ENCODE data around the gene WASHC4. TPM values are rescaled to one million over a fixed set of nuclear protein-coding genes. Genes with fewer than 3 reads are reported as not detected.

The WASHC4 gene
- total RNA-seq, 1 donor from 2014 or later, result 57.7 TPM

GRCh38 chr12:105198961-105199360 is 91.4 kb downstream of the WASHC4 start:
- Mint-ChIP-seq H3K36me3 (ENCODE audit: low read depth) (peaks cover 33% of the 10 kb centered on the region), H3K4me3 (ENCODE audit: unreplicated experiment) (no peak overlapping the region), H3K27ac (ENCODE audit: unreplicated experiment) (peak overlapping the region; percentile 57), H3K9me3 (ENCODE audit: low read depth) (no peaks in the 10 kb centered on the region), H3K4me1 (ENCODE audit: low read depth) (peaks cover 13% of the 10 kb centered on the region), H3K27me3 (ENCODE audit: low read depth) (no peaks in the 10 kb centered on the region)
- DNase-seq (ENCODE audit: low spot score), result no peak
- TF ChIP-seq CTCF (IDR thresholded peaks at IDR 0.05), result no peak

GRCh38 chr12:105200385-105200784 is 92.9 kb downstream of the WASHC4 start:
- no peak overlapping the region for H3K4me3 Mint-ChIP-seq (ENCODE audit: unreplicated experiment)
- H3K27ac Mint-ChIP-seq (ENCODE audit: unreplicated experiment), result peak overlapping the region; percentile 8
- DNase-seq (ENCODE audit: low spot score), result no peak
- peaks cover 39% of the 10 kb centered on the region for H3K36me3 Mint-ChIP-seq (ENCODE audit: low read depth)
- no peaks in the 10 kb centered on the region for H3K27me3 Mint-ChIP-seq (ENCODE audit: low read depth)
- TF ChIP-seq CTCF (IDR thresholded peaks at IDR 0.05), result no peak
- H3K4me1 Mint-ChIP-seq (ENCODE audit: low read depth), result peaks cover 16% of the 10 kb centered on the region
- no peaks in the 10 kb centered on the region for H3K9me3 Mint-ChIP-seq (ENCODE audit: low read depth)

- no peak for TF ChIP-seq CTCF (IDR thresholded peaks at IDR 0.05)
- H3K4me1 Mint-ChIP-seq (ENCODE audit: low read depth), result peaks cover 17% of the 10 kb centered on the region
- H3K27ac Mint-ChIP-seq (ENCODE audit: unreplicated experiment), result peak overlapping the region; percentile 36
- no peak for DNase-seq (ENCODE audit: low spot score)
- H3K4me3 Mint-ChIP-seq (ENCODE audit: unreplicated experiment), result no peak overlapping the region
- H3K27me3 Mint-ChIP-seq (ENCODE audit: low read depth), result no peaks in the 10 kb centered on the region
- H3K36me3 Mint-ChIP-seq (ENCODE audit: low read depth), result peaks cover 40% of the 10 kb centered on the region
- no peaks in the 10 kb centered on the region for H3K9me3 Mint-ChIP-seq (ENCODE audit: low read depth)
Observed at GRCh38 chr12:105201299-105201698, 93.8 kb downstream of the WASHC4 start.

DNA sequence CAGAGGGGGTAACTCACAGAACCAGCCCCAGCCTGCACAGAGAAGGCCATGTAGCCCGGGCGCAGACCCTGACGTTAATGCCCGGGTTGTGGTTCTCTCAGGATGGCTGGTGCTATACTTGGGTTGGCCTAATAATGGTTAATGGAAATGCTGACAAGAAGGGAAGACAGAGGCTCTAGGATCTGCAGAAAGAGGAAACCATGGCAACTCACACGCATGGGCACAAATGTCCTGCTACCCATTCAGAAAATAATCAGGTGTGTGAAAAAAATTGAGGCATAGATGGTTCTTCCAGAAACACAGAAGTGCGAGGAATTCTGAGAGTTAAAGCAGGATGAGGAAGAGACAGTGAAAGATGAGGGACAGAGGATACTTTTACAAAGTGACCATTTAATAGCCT is 94.7 kb downstream of the WASHC4 start:
- H3K27me3 Mint-ChIP-seq (ENCODE audit: low read depth), result no peaks in the 10 kb centered on the region
- no peak overlapping the region for H3K4me3 Mint-ChIP-seq (ENCODE audit: unreplicated experiment)
- no peak for TF ChIP-seq CTCF (IDR thresholded peaks at IDR 0.05)
- H3K9me3 Mint-ChIP-seq (ENCODE audit: low read depth), result no peaks in the 10 kb centered on the region
- peaks cover 17% of the 10 kb centered on the region for H3K4me1 Mint-ChIP-seq (ENCODE audit: low read depth)
- peaks cover 44% of the 10 kb centered on the region for H3K36me3 Mint-ChIP-seq (ENCODE audit: low read depth)
- DNase-seq (ENCODE audit: low spot score), result no peak
- no peak overlapping the region for H3K27ac Mint-ChIP-seq (ENCODE audit: unreplicated experiment)

GRCh38 chr12:105204127-105204526 is 96.6 kb downstream of the WASHC4 start:
- Mint-ChIP-seq H3K36me3 (ENCODE audit: low read depth) (peaks cover 49% of the 10 kb centered on the region), H3K27me3 (ENCODE audit: low read depth) (no peaks in the 10 kb centered on the region), H3K9me3 (ENCODE audit: low read depth) (no peaks in the 10 kb centered on the region), H3K27ac (ENCODE audit: unreplicated experiment) (peak overlapping the region; percentile 11), H3K4me1 (ENCODE audit: low read depth) (peaks cover 17% of the 10 kb centered on the region), H3K4me3 (ENCODE audit: unreplicated experiment) (no peak overlapping the region)
- no peak for DNase-seq (ENCODE audit: low spot score)
- no peak for TF ChIP-seq CTCF (IDR thresholded peaks at IDR 0.05)
